NT2/D1 (cell line): ENCODE data around the gene MITF.

Source experiments
- SUZ12 ChIP-seq: IDR thresholded peaks from 2 replicates; pipeline ENCODE4 v1.6.1; 2011; ENCODE audit not compliant: insufficient read length, insufficient read depth; ENCODE audit errors: extremely low read depth
- YY1 ChIP-seq: IDR thresholded peaks from 2 replicates; pipeline ENCODE4 v1.6.1; 2011; ENCODE audit not compliant: insufficient read length, insufficient read depth
- ZNF274 ChIP-seq: IDR thresholded peaks from 2 replicates; pipeline ENCODE4 v1.6.1; 2011; ENCODE audit warnings: mild to moderate bottlenecking, low read depth, low read length

DNA sequence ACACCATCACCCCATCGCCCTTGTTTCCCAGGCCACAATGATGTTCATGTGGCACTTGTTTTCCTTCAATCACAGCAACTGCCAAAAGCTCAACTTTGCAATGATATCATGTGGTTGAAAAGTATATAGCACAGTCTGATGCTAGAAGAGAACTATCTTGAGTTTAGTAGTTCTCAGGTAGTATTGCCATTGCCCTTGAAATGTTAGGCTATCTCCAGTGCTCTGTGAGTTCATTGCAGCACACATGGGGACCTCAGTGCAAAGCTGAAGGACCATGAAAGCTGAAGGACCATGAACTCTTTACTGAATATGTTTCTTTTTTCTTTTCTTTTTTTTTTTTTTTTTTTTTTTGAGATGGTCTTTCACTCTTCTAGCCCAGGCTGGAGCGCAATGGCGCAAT, 224.4 kb downstream of the MITF start:
- no peak for TF ChIP-seq ZNF274
- TF ChIP-seq YY1, result no peak
- TF ChIP-seq SUZ12, result no peak
